Fibroblast of the aortic adventitia (primary cell): Measurements from ENCODE around the gene ELMOD2. TPM values are rescaled to one million over a fixed set of nuclear protein-coding genes. Genes with fewer than 3 reads are reported as not detected.
A peak's percentile ranks its signal among the peaks of the same experiment; 100 is the strongest.

Experiments
- DNase-seq: peaks from one replicate; pipeline ENCODE4 v3.0.0-alpha.2; 2010; ENCODE audit warnings: low read depth
- H3K4me3 ChIP-seq: 2 replicates; pipeline ENCODE4 v1.5.1; 2011; ENCODE audit warnings: low read depth, mild to moderate bottlenecking, control low read depth, low read length, moderate library complexity
- total RNA-seq: library from RNA; depleted of rRNA; stranded (reverse); fragments of >200 nt; gene quantifications from 2 replicates; pipeline ENCODE4 v1.2.3, GENCODE V29; 2012; ENCODE audit warnings: low replicate concordance
- TF ChIP-seq, protein P1 (sequence below): IDR thresholded peaks from 2 replicates; pipeline ENCODE4 v1.5.1; 2011; ENCODE audit warnings: mild to moderate bottlenecking, low read length, control low read depth, inconsistent platforms; ENCODE audit not compliant: insufficient read depth

Gene ELMOD2
- total RNA-seq, 1 donor, result 38.3 TPM

DNA sequence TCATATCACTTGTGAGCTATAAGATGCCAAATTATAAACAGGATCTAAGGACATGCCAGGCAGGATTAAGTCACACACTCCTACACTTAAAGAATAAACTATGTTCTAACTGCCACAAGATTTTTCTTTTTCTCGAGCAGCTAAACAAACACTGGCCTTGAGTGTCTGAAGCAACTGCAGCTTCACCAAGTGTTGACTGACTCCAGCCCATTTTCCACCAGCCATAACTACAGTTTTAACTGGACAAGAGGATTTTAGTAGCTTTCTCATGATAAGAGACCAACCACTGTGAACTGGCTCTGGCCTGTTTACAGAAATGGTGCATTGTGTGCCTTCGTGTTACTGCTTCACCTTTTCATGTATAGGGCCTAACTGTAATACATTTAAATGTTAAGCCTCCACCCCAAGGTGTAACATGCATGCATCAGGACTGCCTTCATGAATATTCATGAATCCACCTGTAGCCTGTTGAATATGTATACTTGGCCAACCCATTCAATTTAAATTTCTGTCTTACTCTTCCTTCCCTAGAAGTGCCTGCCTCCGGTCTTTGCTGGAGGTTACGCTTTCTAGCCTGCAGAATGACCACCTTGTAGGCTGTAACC is 34.0 kb downstream of the ELMOD2 start:
- no peak for DNase-seq
- no peak overlapping the region for H3K4me3 ChIP-seq
- TF ChIP-seq, protein P1, sequence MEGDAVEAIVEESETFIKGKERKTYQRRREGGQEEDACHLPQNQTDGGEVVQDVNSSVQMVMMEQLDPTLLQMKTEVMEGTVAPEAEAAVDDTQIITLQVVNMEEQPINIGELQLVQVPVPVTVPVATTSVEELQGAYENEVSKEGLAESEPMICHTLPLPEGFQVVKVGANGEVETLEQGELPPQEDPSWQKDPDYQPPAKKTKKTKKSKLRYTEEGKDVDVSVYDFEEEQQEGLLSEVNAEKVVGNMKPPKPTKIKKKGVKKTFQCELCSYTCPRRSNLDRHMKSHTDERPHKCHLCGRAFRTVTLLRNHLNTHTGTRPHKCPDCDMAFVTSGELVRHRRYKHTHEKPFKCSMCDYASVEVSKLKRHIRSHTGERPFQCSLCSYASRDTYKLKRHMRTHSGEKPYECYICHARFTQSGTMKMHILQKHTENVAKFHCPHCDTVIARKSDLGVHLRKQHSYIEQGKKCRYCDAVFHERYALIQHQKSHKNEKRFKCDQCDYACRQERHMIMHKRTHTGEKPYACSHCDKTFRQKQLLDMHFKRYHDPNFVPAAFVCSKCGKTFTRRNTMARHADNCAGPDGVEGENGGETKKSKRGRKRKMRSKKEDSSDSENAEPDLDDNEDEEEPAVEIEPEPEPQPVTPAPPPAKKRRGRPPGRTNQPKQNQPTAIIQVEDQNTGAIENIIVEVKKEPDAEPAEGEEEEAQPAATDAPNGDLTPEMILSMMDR, result no peak

DNA sequence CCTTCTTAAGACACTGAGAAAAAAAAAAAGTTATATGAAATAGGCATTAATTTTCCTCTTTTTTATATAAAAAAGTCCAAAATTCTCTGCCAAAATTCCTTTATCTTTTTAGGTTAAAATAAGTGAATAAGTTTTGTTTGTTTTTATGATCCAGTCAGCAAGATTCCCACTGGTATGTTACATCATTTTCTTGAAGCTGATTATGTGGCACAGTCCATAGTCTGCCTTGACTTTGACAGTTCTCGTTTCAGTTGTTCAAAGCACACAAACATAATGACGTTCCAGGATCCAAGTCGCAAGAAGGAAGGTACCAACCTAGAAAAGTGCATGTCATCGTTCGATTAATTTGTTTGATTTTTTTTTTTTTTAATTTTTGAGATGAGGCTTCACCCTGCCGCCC is 35.7 kb downstream of the ELMOD2 start:
- H3K4me3 ChIP-seq, result no peak overlapping the region
- TF ChIP-seq, protein P1, result no peak
- no peak for DNase-seq

DNA sequence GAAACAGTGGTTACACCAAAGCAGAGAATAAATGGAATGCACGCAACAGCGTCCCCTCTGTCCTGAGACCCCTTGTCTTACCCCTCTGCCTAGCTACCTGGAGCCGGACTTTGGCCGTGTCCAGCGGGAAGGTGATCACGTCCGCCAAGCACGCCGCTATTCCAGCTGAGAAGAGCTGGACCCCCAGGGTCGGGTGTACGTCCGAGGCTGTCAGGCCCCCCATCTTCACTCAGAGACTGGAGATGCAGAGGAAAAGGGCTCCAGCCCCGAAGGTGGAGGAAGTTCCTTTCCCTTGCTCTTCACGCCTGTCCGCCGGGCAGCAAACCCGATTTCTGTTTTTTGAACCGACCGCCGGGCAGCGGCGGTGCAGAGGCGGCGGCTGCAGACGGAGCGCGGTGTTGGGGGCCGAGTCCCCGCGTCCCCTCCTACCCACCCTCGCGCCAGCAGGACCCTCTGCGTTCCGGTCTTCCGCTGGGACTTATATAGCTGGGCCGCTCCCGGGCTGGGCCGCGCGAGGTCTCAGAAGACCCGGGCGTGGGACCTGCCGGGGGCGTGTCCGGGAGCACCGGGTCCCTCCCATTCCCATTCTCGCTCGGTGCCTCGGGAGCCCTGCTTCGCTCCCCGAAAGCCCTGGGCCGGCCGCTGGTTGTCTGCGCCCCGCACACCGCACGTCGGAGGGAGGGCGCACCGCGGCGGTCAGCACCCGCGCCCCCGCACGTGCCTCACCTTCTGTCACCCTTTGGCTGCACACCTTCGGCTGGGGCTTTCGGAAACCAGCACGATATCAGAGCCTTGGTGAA is 44.7 kb downstream of the ELMOD2 start, which contains the start of gene UCP1:
UCP1 (minus strand) TSS at position 455 of the 800 bp plus-strand sequence; CDS start at position 223, 232 bp downstream.
- TF ChIP-seq, protein P1, result no peak
- peak within 1 kb of the TSS; percentile 50 for H3K4me3 ChIP-seq

DNA sequence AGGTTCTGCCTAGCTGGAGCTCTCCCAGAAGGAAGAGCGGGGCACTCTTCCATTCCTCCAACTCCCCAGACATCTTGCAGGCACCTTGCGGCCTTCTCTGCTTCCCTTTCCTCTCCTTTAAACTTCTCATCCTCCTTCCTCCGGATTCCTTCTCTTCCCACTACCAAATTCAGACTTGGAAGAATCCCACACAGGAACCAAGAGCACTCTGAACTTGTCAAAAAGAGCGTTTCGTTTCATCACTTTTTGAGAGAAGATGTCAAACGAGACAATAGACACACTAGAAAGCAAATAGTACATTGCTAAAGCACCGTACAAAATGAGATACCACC is 45.3 kb downstream of the ELMOD2 start:
- no peak for DNase-seq
- TF ChIP-seq, protein P1, result no peak

More for the DNA sequence above, 44.7 kb downstream of the ELMOD2 start, which contains the start of gene UCP1:
- DNase-seq, result no peak

DNA sequence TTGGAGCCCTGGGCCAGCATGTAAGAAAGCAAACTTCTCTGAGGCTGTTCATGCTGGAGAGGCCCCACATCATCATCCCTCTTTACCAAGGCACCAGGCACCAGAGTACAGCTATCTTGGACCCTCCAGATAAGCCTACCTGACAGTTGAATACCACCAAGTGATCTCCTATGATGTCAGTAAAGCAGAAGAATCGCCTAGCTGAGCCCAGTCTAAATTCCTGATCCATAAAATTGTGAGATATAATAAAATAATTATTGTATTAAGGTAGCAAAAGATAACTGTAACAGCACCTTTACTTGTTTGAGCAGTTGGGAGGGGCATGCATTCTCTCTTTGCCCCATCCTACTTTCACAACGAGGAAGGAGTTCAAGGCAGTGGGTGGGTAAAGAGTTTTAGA is 47.7 kb downstream of the ELMOD2 start:
- TF ChIP-seq, protein P1, result no peak
- DNase-seq, result no peak
- no peak overlapping the region for H3K4me3 ChIP-seq

More for the DNA sequence above, 45.3 kb downstream of the ELMOD2 start:
- H3K4me3 ChIP-seq, result no peak overlapping the region

DNA sequence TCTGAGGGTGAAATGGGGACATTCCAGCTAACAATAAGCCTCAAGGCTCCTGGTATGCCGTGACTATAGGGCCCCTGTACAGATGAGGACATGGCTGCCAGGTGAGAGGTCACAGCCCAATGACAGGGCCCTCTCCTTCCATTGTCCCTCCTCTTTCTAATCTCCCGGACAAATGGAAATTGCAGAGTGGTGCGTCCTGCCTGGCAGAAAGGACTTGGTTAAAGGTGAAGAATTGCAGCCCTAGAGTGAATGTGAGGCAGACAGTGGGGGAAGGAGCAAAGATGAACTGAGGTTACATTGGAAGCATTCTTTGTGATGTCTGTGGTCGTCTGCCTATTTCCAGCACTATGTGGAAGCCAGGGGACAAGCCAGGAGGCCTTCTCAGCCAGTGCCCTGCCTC is 51.5 kb downstream of the ELMOD2 start:
- TF ChIP-seq, protein P1, result no peak
- DNase-seq, result no peak

More for the DNA sequence above, 51.5 kb downstream of the ELMOD2 start:
- no peak overlapping the region for H3K4me3 ChIP-seq
